ENCODE results near the gene VEZF1.
A peak's percentile ranks its signal among the peaks of the same experiment; 100 is the strongest.

The VEZF1 gene

GRCh38 chr17:58005031-58005727 is 17.1 kb upstream of the VEZF1 start:
- Histone ChIP-seq H3K4me1 (ENCODE audit: low read length) (peaks cover 47% of the 10 kb centered on the region), H4K20me1 (ENCODE audit: insufficient read depth, low read length) (peaks cover 60% of the 10 kb centered on the region), H3K36me3 (replicated peaks; ENCODE audit: low read depth, low read length) (peaks cover 63% of the 10 kb centered on the region), H3K79me2 (ENCODE audit: low read length) (peaks cover 64% of the 10 kb centered on the region), H3K27me3 (ENCODE audit: low read depth, low read length) (no peaks in the 10 kb centered on the region), H3K4me3 (ENCODE audit: low read length) (peak overlapping the region; percentile 94), H3K9me3 (ENCODE audit: insufficient read depth, low read length) (no peaks in the 10 kb centered on the region), H3K4me2 (ENCODE audit: low read length) (peak overlapping the region; percentile 98), H3K27ac (ENCODE audit: low read length) (no peak overlapping the region), H3K9ac (ENCODE audit: low read length) (peak overlapping the region; percentile 98), H2AFZ (ENCODE audit: low read depth, low read length) (no peak overlapping the region)
- TF ChIP-seq CTCF (IDR thresholded peaks at IDR 0.05; ENCODE audit: low read depth, low read length) (no peak), EZH2phosphoT487 (IDR thresholded peaks at IDR 0.05; ENCODE audit: low read depth) (no peak)

DNA sequence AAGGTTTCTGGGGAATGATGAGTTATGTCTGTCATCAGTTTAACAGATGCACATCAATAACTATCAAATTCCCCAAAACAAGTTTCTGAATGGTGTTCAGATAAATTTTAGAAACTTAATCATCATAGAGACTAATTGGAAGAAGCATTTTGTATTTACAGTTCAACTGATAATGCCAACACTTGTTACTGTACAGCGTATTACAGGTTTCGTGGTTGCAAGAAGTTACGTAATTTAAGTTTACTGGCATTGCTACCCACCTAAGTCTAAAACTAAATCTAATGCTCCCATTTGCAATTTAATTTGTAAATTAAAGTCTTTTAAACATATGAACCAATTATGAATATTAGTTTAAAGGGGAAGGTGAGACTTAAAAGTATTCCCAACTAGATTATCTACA is 16.0 kb upstream of the VEZF1 start:
- Histone ChIP-seq H3K4me2 (ENCODE audit: low read length) (peak overlapping the region; percentile 98), H2AFZ (ENCODE audit: low read depth, low read length) (no peak overlapping the region), H3K27me3 (ENCODE audit: low read depth, low read length) (no peaks in the 10 kb centered on the region), H3K9me3 (ENCODE audit: insufficient read depth, low read length) (no peaks in the 10 kb centered on the region), H3K4me1 (ENCODE audit: low read length) (peaks cover 51% of the 10 kb centered on the region), H3K36me3 (replicated peaks; ENCODE audit: low read depth, low read length) (peaks cover 72% of the 10 kb centered on the region), H3K4me3 (ENCODE audit: low read length) (no peak overlapping the region), H3K27ac (ENCODE audit: low read length) (no peak overlapping the region), H3K9ac (ENCODE audit: low read length) (no peak overlapping the region), H4K20me1 (ENCODE audit: insufficient read depth, low read length) (peaks cover 70% of the 10 kb centered on the region), H3K79me2 (ENCODE audit: low read length) (peaks cover 67% of the 10 kb centered on the region)
- no peak for TF ChIP-seq EZH2phosphoT487 (IDR thresholded peaks at IDR 0.05; ENCODE audit: low read depth)
- TF ChIP-seq CTCF (IDR thresholded peaks at IDR 0.05; ENCODE audit: low read depth, low read length) = no peak

GRCh38 chr17:58002973-58003372 is 14.9 kb upstream of the VEZF1 start:
- Histone ChIP-seq H2AFZ (ENCODE audit: low read depth, low read length) (no peak overlapping the region), H3K27me3 (ENCODE audit: low read depth, low read length) (no peaks in the 10 kb centered on the region), H3K36me3 (replicated peaks; ENCODE audit: low read depth, low read length) (peaks cover 82% of the 10 kb centered on the region), H4K20me1 (ENCODE audit: insufficient read depth, low read length) (peaks cover 78% of the 10 kb centered on the region), H3K9me3 (ENCODE audit: insufficient read depth, low read length) (no peaks in the 10 kb centered on the region), H3K4me3 (ENCODE audit: low read length) (no peak overlapping the region), H3K4me1 (ENCODE audit: low read length) (peaks cover 50% of the 10 kb centered on the region), H3K4me2 (ENCODE audit: low read length) (peak overlapping the region; percentile 98; the same call in 1 of the 2 replicates), H3K9ac (ENCODE audit: low read length) (no peak overlapping the region), H3K27ac (ENCODE audit: low read length) (no peak overlapping the region), H3K79me2 (ENCODE audit: low read length) (peaks cover 64% of the 10 kb centered on the region)
- TF ChIP-seq EZH2phosphoT487 (IDR thresholded peaks at IDR 0.05; ENCODE audit: low read depth) = no peak
- TF ChIP-seq CTCF (IDR thresholded peaks at IDR 0.05; ENCODE audit: low read depth, low read length) = no peak

DNA sequence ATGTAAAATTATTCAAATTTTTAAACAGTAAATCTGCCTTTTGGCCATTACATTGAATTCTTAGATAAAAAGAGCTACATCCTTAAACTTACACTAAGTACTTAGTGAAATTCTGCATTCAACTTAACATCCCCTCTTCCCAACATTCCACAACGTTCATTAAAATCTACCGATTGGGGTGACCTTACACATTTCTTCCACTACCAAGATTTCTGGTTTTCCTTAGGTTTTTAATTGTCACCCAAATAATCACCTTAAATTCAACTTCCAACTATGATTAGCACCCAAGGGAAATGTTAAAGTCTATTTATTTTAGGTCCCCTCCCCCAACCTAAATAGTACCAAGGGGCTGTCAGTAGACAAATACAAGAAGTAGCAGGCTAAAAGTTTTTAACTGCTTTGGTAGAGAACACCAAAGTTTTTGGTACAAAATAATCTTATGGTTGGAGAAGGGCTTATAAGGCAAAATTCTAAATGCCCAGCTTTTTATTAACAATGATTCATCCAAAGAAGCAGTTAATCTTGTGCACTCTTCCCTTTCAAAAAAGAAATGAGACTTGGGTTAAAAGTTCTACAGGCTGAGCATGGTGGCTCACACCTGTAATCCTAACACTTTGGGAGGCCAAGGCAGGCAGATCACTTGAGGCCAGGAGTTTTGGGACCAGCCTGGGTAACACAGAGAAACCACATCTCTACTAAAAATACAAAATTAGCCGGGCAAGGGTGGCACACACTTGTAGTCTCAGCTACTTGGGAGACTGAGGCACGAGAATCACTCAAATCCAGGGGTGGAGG is 14.3 kb upstream of the VEZF1 start:
- Histone ChIP-seq H3K9ac (ENCODE audit: low read length) (no peak overlapping the region), H3K4me1 (ENCODE audit: low read length) (peaks cover 50% of the 10 kb centered on the region), H4K20me1 (ENCODE audit: insufficient read depth, low read length) (peaks cover 78% of the 10 kb centered on the region), H3K27ac (ENCODE audit: low read length) (peak overlapping the region; percentile 8; the same call in 1 of the 2 replicates), H3K9me3 (ENCODE audit: insufficient read depth, low read length) (no peaks in the 10 kb centered on the region), H3K27me3 (ENCODE audit: low read depth, low read length) (no peaks in the 10 kb centered on the region), H2AFZ (ENCODE audit: low read depth, low read length) (no peak overlapping the region), H3K4me3 (ENCODE audit: low read length) (no peak overlapping the region), H3K79me2 (ENCODE audit: low read length) (peaks cover 61% of the 10 kb centered on the region), H3K4me2 (ENCODE audit: low read length) (peak overlapping the region; percentile 98; the same call in 1 of the 2 replicates), H3K36me3 (replicated peaks; ENCODE audit: low read depth, low read length) (peaks cover 87% of the 10 kb centered on the region)
- TF ChIP-seq CTCF (IDR thresholded peaks at IDR 0.05; ENCODE audit: low read depth, low read length) (no peak), EZH2phosphoT487 (IDR thresholded peaks at IDR 0.05; ENCODE audit: low read depth) (no peak)

Data from OCI-LY3 (cell line).